Measurements from ENCODE around the gene OPRL1. TPM values are rescaled to one million over a fixed set of nuclear protein-coding genes. Genes with fewer than 3 reads are reported as not detected.
"Not testable (repeated sequence)": the region's sequence is repeated elsewhere in the genome, so short reads cannot be mapped to it uniquely, and the experiment has no call there.

OPRL1 gene
- total RNA-seq, 1 donor from 2014 or later, result 10.2 TPM

DNA sequence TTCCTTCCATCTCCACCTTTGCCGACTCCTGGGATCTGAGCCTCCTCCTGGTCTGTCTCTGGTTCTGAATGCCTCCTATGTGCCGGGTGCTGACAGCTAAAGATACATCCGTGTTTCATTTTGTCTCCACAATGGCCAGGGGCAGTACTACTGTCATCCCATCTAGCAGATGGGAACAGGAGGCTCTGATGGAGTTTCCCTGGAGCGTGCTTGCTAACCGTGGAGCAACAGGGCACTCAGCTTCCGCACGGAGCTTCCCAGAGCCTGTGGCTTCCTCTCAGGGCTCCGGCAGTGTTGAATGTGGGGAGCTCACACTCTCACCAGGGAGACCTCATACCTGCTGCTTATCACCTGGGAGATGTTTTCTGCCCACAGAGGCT is 39.4 kb downstream of the OPRL1 start:
- Mint-ChIP-seq H3K4me1 (ENCODE audit: unreplicated experiment) (peaks cover 2% of the 10 kb centered on the region), H3K9me3 (ENCODE audit: unreplicated experiment) (no peaks in the 10 kb centered on the region), H3K27me3 (ENCODE audit: unreplicated experiment) (peaks cover 6% of the 10 kb centered on the region), H3K27ac (ENCODE audit: unreplicated experiment) (no peak overlapping the region), H3K36me3 (ENCODE audit: low read depth, unreplicated experiment) (no peaks in the 10 kb centered on the region), H3K4me3 (ENCODE audit: unreplicated experiment) (no peak overlapping the region)
- no peak for DNase-seq (ENCODE audit: low spot score)
- TF ChIP-seq, protein P1, sequence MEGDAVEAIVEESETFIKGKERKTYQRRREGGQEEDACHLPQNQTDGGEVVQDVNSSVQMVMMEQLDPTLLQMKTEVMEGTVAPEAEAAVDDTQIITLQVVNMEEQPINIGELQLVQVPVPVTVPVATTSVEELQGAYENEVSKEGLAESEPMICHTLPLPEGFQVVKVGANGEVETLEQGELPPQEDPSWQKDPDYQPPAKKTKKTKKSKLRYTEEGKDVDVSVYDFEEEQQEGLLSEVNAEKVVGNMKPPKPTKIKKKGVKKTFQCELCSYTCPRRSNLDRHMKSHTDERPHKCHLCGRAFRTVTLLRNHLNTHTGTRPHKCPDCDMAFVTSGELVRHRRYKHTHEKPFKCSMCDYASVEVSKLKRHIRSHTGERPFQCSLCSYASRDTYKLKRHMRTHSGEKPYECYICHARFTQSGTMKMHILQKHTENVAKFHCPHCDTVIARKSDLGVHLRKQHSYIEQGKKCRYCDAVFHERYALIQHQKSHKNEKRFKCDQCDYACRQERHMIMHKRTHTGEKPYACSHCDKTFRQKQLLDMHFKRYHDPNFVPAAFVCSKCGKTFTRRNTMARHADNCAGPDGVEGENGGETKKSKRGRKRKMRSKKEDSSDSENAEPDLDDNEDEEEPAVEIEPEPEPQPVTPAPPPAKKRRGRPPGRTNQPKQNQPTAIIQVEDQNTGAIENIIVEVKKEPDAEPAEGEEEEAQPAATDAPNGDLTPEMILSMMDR (IDR thresholded peaks at IDR 0.05; ENCODE audit: unreplicated experiment), result no peak

DNA sequence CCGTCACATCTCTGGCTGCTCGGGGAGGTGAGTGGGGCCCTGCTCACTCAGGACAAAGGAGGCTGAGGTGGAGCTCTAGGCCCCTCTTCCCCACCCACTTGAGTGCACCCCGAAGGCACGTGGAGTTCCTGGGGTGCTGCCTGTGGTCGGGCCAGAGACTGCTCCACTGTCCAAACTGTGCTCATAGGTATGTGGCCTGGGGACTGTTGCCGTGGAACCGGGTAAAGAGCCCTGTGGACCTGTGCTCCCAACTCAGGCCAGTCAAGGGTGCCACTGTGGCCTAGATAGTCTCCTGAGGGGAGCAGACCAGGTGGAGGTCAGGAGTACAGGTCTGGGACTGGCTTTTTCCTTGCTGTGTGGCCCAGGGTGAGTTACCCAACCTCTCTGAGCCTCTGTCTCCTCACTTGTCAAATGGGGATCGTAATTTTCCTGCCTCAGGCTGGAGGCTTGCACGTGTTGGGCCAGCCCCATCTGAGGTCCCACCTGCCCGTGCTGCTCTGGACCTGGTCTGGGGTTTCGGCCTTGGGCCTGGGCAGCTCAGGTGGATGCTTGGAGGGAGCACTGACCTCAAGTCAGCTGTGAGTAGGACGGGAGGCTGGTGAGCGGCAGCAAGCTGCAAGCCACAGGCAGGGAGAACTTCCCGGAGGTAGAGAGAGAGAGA is 39.9 kb downstream of the OPRL1 start:
- peaks cover 2% of the 10 kb centered on the region for H3K4me1 Mint-ChIP-seq (ENCODE audit: unreplicated experiment)
- H3K9me3 Mint-ChIP-seq (ENCODE audit: unreplicated experiment), result no peaks in the 10 kb centered on the region
- TF ChIP-seq, protein P1 (IDR thresholded peaks at IDR 0.05; ENCODE audit: unreplicated experiment), result no peak
- peaks cover 6% of the 10 kb centered on the region for H3K27me3 Mint-ChIP-seq (ENCODE audit: unreplicated experiment)
- H3K27ac Mint-ChIP-seq (ENCODE audit: unreplicated experiment), result no peak overlapping the region
- no peak overlapping the region for H3K4me3 Mint-ChIP-seq (ENCODE audit: unreplicated experiment)
- DNase-seq (ENCODE audit: low spot score), result no peak
- no peaks in the 10 kb centered on the region for H3K36me3 Mint-ChIP-seq (ENCODE audit: low read depth, unreplicated experiment)

DNA sequence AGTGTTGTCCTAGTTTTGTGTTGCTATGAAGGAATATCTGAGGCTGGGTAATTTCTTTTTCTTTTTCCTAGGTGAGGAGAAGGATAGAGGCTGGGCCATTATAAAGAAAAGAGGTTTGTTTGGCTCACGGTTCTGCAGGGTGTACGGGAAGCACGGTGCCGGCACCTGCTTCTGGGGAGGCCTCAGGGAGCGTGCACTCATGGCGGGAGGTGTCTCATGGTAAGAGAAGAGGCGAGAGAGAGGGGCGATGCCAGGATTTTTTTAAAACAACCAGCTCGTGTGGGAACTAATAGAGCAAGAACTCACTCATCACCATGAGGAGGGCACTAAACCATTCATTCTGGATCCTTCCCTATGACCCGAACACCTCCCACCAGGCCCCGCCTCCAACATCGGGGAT is 41.7 kb downstream of the OPRL1 start:
- TF ChIP-seq, protein P1 (IDR thresholded peaks at IDR 0.05; ENCODE audit: unreplicated experiment), result no peak
- Mint-ChIP-seq H3K36me3 (ENCODE audit: low read depth, unreplicated experiment) (no peaks in the 10 kb centered on the region), H3K27ac (ENCODE audit: unreplicated experiment) (no peak overlapping the region), H3K27me3 (ENCODE audit: unreplicated experiment) (peaks cover 4% of the 10 kb centered on the region), H3K4me1 (ENCODE audit: unreplicated experiment) (peaks cover 2% of the 10 kb centered on the region), H3K4me3 (ENCODE audit: unreplicated experiment) (no peak overlapping the region), H3K9me3 (ENCODE audit: unreplicated experiment) (no peaks in the 10 kb centered on the region)
- DNase-seq (ENCODE audit: low spot score), result no peak

DNA sequence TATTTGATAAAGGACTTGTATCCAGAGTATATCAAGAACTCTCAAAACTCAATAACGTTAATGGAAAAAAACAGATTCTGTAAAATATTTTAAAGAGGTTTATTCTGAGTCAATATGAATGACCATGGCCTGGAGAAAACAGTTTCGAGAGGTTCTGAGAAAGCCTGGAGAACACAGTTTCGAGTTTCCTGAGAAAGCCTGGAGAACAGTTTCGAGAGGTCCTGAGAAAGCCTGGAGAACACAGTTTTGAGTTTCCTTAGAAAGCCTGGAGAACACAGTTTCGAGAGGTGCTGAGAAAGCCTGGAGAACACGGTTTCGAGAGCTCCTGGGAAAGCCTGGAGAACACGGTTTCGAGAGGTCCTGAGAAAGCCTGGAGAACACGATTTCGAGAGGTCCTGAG is 43.0 kb downstream of the OPRL1 start:
- not testable (repeated sequence) for H3K36me3 Mint-ChIP-seq (ENCODE audit: low read depth, unreplicated experiment); H3K4me1 Mint-ChIP-seq (ENCODE audit: unreplicated experiment); H3K27me3 Mint-ChIP-seq (ENCODE audit: unreplicated experiment); H3K27ac Mint-ChIP-seq (ENCODE audit: unreplicated experiment); H3K9me3 Mint-ChIP-seq (ENCODE audit: unreplicated experiment); H3K4me3 Mint-ChIP-seq (ENCODE audit: unreplicated experiment); DNase-seq (ENCODE audit: low spot score)

DNA sequence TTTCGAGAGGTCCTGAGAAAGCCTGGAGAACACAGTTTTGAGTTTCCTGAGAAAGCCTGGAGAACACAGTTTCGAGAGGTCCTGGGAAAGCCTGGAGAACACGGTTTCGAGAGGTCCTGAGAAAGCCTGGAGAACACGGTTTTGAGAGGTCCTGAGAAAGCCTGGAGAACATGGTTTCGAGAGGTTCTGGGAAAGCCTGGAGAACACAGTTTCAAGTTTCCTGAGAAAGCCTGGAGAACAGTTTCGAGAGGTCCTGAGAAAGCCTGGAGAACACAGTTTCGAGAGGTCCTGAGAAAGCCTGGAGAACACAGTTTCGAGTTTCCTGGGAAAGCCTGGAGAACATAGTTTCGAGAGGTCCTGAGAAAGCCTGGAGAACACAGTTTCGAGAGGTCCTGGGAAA is 43.6 kb downstream of the OPRL1 start:
- H3K4me1 Mint-ChIP-seq (ENCODE audit: unreplicated experiment); H3K36me3 Mint-ChIP-seq (ENCODE audit: low read depth, unreplicated experiment); H3K9me3 Mint-ChIP-seq (ENCODE audit: unreplicated experiment); DNase-seq (ENCODE audit: low spot score); H3K27me3 Mint-ChIP-seq (ENCODE audit: unreplicated experiment); H3K4me3 Mint-ChIP-seq (ENCODE audit: unreplicated experiment); H3K27ac Mint-ChIP-seq (ENCODE audit: unreplicated experiment): not testable (repeated sequence)

DNA sequence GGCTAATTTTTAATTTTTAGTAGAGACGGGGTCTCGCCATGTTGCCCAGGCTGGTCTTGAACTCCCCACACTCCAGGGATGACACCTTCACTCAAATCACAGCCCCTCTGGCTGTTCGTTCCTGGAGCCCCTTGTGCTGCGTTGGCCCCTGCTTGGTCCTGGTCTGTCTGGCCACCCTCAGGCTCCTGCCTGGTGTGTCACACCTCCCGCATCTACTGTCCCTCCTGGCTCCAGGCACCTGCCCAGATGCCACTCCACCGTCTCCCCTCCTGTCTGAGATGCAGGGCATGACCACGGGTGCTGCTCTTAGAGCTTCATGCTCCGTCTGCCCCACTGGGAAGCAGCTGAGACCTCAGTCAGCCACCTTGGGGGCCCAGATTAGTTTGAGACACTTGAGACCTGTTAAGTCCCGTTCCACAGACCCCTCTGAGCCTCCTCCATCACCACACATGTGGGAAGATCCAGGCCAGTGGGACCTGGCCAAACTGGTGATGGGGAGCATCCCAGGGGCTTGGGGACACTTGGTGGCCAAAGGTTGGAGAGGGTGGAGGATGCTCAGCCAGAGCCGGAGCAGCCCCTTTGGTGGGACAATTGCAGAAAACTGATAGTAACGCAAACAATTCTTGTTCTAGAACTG is 49.4 kb downstream of the OPRL1 start:
- Mint-ChIP-seq H3K36me3 (ENCODE audit: low read depth, unreplicated experiment) (no peaks in the 10 kb centered on the region), H3K4me3 (ENCODE audit: unreplicated experiment) (no peak overlapping the region), H3K27ac (ENCODE audit: unreplicated experiment) (no peak overlapping the region), H3K9me3 (ENCODE audit: unreplicated experiment) (no peaks in the 10 kb centered on the region), H3K27me3 (ENCODE audit: unreplicated experiment) (peaks cover 6% of the 10 kb centered on the region), H3K4me1 (ENCODE audit: unreplicated experiment) (no peaks in the 10 kb centered on the region)
- no peak for DNase-seq (ENCODE audit: low spot score)
- TF ChIP-seq, protein P1 (IDR thresholded peaks at IDR 0.05; ENCODE audit: unreplicated experiment), result no peak

All from endothelial cell (in vitro differentiated cells).